ENCODE measurements around the gene SGMS1. TPM values are rescaled to one million over a fixed set of nuclear protein-coding genes. Genes with fewer than 3 reads are reported as not detected.

Gene SGMS1
- total RNA-seq, 1 donor from 2014 or later, result 9.2 TPM

DNA sequence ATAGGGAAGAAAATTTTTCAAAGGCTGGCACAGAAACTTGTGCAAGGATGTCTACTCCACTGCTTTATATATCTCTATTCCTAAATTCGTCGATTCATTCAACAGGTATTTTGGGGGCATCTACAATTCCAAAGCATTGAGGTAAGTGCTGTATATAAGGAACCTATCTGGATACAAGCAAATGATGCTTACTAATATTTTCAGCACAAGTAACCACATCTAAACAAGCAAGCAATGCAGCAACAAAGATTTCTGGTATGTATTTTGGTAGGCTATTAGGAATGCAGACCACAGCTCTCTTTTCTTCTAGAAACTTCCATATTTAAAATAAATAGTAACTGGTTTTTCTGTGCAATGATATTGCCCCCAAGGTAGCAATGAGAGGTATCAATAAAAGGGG lies 183.9 kb downstream of the SGMS1 start:
- TF ChIP-seq, protein P1, sequence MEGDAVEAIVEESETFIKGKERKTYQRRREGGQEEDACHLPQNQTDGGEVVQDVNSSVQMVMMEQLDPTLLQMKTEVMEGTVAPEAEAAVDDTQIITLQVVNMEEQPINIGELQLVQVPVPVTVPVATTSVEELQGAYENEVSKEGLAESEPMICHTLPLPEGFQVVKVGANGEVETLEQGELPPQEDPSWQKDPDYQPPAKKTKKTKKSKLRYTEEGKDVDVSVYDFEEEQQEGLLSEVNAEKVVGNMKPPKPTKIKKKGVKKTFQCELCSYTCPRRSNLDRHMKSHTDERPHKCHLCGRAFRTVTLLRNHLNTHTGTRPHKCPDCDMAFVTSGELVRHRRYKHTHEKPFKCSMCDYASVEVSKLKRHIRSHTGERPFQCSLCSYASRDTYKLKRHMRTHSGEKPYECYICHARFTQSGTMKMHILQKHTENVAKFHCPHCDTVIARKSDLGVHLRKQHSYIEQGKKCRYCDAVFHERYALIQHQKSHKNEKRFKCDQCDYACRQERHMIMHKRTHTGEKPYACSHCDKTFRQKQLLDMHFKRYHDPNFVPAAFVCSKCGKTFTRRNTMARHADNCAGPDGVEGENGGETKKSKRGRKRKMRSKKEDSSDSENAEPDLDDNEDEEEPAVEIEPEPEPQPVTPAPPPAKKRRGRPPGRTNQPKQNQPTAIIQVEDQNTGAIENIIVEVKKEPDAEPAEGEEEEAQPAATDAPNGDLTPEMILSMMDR (IDR thresholded peaks at IDR 0.05), result no peak
- TF ChIP-seq EZH2 (IDR thresholded peaks at IDR 0.05), result no peak
- TF ChIP-seq EZH2phosphoT487 (IDR thresholded peaks at IDR 0.05), result no peak
- H3K9me3 ChIP-seq (ENCODE audit: low read depth), result no peaks in the 10 kb centered on the region
- DNase-seq (ENCODE audit: low spot score), result no peak
- no peaks in the 10 kb centered on the region for H3K36me3 Mint-ChIP-seq
- H3K36me3 ChIP-seq, result no peaks in the 10 kb centered on the region
- H3K27me3 ChIP-seq, result no peaks in the 10 kb centered on the region
- no peaks in the 10 kb centered on the region for H3K9me3 Mint-ChIP-seq
- H3K4me2 ChIP-seq, result no peak overlapping the region
- H3K4me3 Mint-ChIP-seq, result no peak overlapping the region
- H3K27ac Mint-ChIP-seq, result no peak overlapping the region
- H3K4me1 ChIP-seq, result peaks cover 12% of the 10 kb centered on the region
- H3K4me3 ChIP-seq, result no peak overlapping the region
- no peak overlapping the region for H3K9ac ChIP-seq
- no peaks in the 10 kb centered on the region for H3K27me3 Mint-ChIP-seq (ENCODE audit: insufficient read depth, low read depth)
- no peak overlapping the region for H2AFZ ChIP-seq (replicated peaks)
- H4K20me1 ChIP-seq (ENCODE audit: low read depth), result no peaks in the 10 kb centered on the region
- no peaks in the 10 kb centered on the region for H3K79me2 ChIP-seq (ENCODE audit: low read depth)
- H3K27ac ChIP-seq, result no peak overlapping the region
- peaks cover 5% of the 10 kb centered on the region for H3F3A ChIP-seq (ENCODE audit: low read depth)
- H3K4me1 Mint-ChIP-seq, result peaks cover 5% of the 10 kb centered on the region

DNA sequence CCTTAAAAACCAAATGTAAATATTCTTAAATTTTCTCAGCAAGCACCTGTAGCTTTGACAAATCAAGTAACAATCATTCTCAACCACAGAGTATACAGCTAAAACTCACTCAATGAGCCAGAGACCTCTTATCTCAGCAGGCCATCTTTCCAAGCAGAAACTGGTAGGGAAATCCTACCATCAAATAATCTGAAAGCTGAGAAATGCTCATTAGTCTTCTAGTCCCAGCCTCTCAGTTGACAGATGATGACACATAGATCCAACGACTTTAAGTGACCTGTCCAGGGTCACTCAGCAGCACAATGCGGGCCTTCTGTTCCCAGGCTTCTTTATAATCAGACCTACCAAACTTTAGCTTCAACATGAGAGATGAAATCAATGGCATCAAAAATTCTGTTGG lies 184.6 kb downstream of the SGMS1 start:
- no peaks in the 10 kb centered on the region for H3K27me3 Mint-ChIP-seq (ENCODE audit: insufficient read depth, low read depth)
- TF ChIP-seq EZH2phosphoT487 (IDR thresholded peaks at IDR 0.05) (no peak), EZH2 (IDR thresholded peaks at IDR 0.05) (no peak)
- TF ChIP-seq, protein P1 (IDR thresholded peaks at IDR 0.05), result no peak
- no peaks in the 10 kb centered on the region for H3K9me3 Mint-ChIP-seq

DNA sequence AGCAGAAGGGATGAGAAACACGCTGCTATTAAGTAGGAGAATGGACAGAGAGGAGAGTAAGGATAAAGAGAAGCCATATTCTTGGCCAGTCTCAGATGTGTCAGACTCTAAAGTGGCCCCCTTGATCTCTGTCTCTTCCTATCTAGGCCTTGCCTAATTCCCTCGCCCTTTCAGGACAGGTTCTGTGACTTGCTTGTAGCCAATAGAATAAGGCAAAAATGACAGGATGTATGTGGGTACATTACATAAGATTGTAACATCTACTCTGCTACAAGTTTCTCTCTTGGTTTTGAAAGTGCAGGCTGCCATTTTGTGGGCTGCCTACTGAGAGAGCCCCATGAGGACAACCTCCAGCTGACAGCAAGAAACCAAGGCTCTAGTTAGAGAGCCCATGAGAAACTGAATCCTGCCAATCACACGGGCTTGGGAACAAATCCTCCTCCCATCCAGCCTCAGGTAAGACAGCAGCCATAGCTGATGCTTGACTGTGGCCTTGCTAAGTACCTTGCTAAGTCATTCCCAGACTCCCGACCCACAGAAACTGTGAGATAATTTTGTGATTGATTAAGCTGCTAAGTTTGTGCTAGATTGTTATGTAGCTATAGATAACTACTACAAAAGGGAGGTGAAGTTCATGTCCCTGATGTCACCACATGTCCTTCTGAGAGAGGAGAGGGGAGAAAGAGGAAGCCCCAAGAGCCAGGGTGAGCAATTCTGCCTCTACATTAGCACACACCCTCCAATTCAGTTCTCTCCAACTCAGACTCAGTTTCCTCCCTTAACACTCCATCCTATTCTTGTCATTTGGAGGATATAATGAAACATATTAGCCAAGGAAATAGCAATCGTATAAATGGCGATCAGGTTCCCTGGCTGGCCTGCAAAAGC lies 185.5 kb downstream of the SGMS1 start:
- H3K4me1 Mint-ChIP-seq, result peaks cover 8% of the 10 kb centered on the region

More for the DNA sequence above, 184.6 kb downstream of the SGMS1 start:
- Histone ChIP-seq H3K4me2 (no peak overlapping the region), H3K27ac (no peak overlapping the region), H3K27me3 (no peaks in the 10 kb centered on the region), H3K4me3 (no peak overlapping the region), H4K20me1 (ENCODE audit: low read depth) (no peaks in the 10 kb centered on the region), H3F3A (ENCODE audit: low read depth) (peaks cover 5% of the 10 kb centered on the region), H2AFZ (replicated peaks) (no peak overlapping the region), H3K9me3 (ENCODE audit: low read depth) (no peaks in the 10 kb centered on the region), H3K36me3 (no peaks in the 10 kb centered on the region), H3K9ac (no peak overlapping the region), H3K4me1 (peaks cover 12% of the 10 kb centered on the region), H3K79me2 (ENCODE audit: low read depth) (no peaks in the 10 kb centered on the region)
- peaks cover 5% of the 10 kb centered on the region for H3K4me1 Mint-ChIP-seq
- DNase-seq (ENCODE audit: low spot score), result no peak
- H3K27ac Mint-ChIP-seq, result no peak overlapping the region
- H3K4me3 Mint-ChIP-seq, result no peak overlapping the region
- H3K36me3 Mint-ChIP-seq, result peaks cover 1% of the 10 kb centered on the region

More for the DNA sequence above, 185.5 kb downstream of the SGMS1 start:
- Mint-ChIP-seq H3K27ac (no peak overlapping the region), H3K9me3 (no peaks in the 10 kb centered on the region), H3K4me3 (no peak overlapping the region), H3K36me3 (peaks cover 1% of the 10 kb centered on the region), H3K27me3 (ENCODE audit: insufficient read depth, low read depth) (no peaks in the 10 kb centered on the region)
- Histone ChIP-seq H3K27me3 (no peaks in the 10 kb centered on the region), H3K79me2 (ENCODE audit: low read depth) (no peaks in the 10 kb centered on the region), H3K36me3 (no peaks in the 10 kb centered on the region), H3K4me3 (no peak overlapping the region), H3F3A (ENCODE audit: low read depth) (peaks cover 5% of the 10 kb centered on the region), H2AFZ (replicated peaks) (no peak overlapping the region), H4K20me1 (ENCODE audit: low read depth) (no peaks in the 10 kb centered on the region), H3K4me1 (peaks cover 12% of the 10 kb centered on the region), H3K27ac (no peak overlapping the region), H3K4me2 (no peak overlapping the region), H3K9ac (no peak overlapping the region), H3K9me3 (ENCODE audit: low read depth) (no peaks in the 10 kb centered on the region)
- DNase-seq (ENCODE audit: low spot score), result no peak
- TF ChIP-seq, protein P1 (IDR thresholded peaks at IDR 0.05), result no peak
- TF ChIP-seq EZH2 (IDR thresholded peaks at IDR 0.05), result no peak
- TF ChIP-seq EZH2phosphoT487 (IDR thresholded peaks at IDR 0.05), result no peak

All from neural progenitor cell (in vitro differentiated cells).